GM21381 (cell line): ENCODE measurements around the gene MOSPD3.
A peak's percentile ranks its signal among the peaks of the same experiment; 100 is the strongest.
"Not testable (repeated sequence)": the region's sequence is repeated elsewhere in the genome, so short reads cannot be mapped to it uniquely, and the experiment has no call there.

Experiments
- ATAC-seq: cut with Tn5 transposase; IDR thresholded peaks from one replicate; pipeline ENCODE4 v1.9.1; 2021; ENCODE audit warnings: mild to moderate bottlenecking, moderate library complexity; ENCODE audit not compliant: unreplicated experiment

The MOSPD3 gene

DNA sequence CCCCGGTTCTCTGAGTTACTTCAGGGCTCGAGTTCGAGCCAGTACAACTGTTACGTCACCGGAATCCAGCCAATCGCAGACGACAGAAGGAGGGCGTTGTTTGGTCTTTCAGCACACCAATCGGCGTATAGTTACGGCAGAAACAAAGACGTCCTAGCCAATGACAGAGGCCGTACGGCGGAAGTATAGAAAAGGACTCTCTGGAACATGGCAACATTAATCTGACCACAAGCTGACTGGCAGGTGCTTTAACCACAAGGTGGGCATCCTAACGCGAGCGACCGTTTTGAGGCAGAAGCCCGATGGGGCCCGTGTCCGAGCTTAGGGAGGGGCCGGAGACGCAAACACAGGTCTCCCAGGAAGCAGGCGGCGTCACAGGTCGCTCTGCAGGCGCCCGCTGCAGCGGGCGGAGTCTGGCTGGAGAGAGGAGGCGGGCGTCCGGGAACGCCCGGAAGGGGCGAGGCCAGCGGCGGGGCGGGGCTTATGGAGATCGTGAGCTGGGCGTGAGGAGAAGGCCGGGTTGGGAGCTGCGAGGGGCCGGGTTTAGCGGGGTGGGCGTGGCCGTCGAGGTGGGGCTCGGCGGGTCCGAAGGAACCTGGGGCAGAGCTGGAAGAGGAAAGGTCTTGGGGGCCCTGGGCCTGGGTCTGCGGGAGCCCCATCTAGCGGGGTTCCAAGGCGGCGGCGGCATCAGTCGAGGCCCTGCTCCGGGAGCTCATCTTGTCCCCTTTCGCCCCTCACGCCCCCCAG, at the start of gene MOSPD3:
MOSPD3 (plus strand) TSS at position 558 of the 747 bp plus-strand sequence. CDS start 252 bp downstream, outside the sequence.
- ATAC-seq, result peak; percentile 89

DNA sequence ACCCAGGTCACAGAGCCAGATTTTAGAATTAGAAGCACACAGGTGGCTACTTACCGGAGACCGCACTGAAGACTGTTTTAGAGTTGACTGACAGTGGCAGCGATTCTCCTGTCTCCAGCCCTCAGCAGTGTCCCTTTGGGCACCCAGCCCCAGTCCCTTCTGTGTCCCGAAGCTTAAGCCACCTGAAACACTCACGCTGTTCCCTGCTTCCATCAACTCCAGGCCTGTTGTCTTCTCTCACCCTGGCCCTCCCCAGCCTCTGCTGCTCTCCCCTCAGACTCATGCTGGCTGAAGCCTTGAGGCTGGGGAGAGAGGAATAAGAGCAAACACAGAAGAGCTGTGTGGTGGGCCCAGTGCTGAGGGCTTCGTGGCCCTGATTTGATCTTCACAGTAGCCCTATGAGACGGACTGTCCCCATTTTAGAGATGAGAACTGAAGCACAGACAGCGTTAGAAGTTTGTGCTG, 49.2 kb upstream of the MOSPD3 start:
- no peak for ATAC-seq

DNA sequence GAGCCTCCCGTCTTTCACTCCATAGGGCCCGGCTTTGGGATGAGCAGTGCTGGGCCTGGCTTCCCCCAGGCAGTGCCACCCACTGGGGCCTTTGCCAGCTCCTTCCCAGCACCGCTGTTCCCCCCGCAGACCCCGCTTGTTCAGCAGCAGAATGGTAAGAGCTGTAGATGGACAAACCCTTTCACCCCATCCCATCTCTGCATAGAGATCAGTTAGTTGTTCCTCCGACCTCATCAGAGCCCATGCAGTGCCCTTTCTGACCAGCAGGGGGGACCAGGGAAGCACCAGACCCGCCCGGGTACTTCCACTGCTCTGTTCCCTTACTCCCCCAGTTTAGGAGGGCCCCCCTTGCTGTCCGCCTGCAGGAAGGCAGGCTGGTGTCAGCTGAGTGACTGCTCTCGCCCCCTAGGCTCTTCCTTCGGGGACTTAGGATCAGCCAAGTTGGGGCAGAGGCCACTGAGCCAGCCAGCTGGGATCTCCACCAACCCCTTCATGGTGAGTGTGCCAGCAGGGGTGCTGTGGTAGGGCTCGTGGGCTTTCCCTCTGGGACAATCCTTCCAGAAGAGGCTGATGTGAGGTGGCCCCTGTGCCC, 48.4 kb upstream of the MOSPD3 start:
- ATAC-seq, result no peak

DNA sequence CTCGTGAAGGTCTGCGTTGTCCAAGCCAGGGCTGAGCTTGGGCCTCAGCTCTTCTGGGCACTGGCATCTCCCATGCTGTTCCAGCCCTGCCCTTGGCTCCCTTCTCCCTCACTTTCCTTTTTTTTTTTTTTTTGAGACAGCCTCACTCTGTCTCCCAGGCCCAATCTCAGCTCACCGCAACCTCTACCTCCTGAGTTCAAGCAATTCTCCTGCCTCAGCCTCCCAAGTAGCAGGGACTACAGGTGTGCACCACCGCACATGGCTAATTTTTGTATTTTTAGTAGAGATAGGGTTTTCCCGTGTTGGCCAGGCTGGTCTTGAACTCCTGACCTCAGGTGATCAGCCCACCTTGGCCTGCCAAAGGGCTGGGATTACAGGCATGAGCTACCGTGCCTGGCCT, 47.9 kb upstream of the MOSPD3 start:
- ATAC-seq, result not testable (repeated sequence)

DNA sequence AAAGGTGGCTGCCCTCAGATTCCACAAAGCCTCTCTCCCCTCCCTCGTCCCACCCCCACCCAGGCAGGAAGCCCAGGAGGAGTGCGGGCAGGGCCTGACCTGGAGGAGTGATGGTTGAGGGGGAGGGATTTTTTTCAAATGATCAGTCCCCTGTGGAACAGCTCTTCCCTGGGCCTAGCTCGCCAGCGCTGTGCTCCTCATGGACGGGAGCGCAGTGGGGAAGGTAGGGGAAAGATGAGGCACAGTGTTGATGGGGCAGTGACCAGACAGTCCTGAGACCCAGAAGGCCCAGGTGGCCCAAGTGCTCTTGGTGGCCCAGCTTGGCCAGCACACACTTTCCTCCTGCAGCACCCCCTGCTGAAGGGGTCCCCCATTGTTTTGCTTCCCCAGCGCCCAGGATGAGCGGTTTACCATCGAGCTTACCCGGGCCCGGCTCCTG, 47.2 kb upstream of the MOSPD3 start:
- no peak for ATAC-seq

DNA sequence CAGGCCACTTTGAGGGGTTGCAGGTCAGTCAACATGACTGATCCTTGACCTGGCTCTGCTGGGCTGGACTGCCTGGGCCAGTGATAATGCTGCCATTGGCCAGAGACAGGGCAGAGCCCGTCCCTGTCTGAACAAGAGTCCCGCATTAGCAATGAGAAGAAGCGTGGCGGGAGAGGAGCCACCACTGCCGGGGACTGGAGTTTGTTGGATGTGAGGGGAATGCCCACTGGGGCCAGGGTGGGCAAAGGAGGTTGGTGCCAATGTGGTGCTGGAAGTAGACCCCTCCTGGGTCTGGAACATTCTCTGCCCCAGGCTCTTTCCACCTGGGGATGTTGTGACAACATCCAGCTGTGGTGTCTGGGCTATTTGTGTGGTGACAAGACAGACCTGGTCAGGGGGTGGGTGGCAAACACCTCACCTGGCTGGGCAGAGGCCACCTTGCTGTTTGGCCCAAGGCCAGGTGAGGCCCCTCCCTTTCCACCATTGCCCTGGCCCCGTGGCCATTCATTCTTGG, 46.3 kb upstream of the MOSPD3 start:
- no peak for ATAC-seq

GRCh38 chr7:100567031-100567730, 45.2 kb upstream of the MOSPD3 start:
- no peak for ATAC-seq

DNA sequence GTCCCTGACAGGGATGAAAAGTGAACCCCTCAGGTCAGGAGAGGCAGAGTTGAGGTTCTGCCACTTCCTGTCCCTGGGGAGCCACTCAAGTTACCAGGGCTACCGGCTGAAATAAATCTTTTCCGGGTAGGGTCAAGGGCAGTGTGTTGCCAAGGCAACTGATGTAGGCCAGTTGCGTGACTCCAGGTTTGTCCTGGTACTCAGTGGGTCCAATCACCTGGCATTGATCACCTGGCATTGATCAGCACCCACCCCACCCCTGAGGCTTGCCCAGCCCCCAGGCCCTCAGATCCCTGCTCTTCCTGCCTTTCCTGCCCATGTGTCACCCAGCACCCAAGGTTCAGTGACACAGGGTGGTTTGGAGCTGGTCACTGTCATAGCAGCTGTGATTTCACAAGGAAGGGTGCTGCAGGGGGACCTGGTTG, 44.6 kb upstream of the MOSPD3 start:
- no peak for ATAC-seq

- no peak for ATAC-seq
Observed at GRCh38 chr7:100568176-100568895, 44.0 kb upstream of the MOSPD3 start.

DNA sequence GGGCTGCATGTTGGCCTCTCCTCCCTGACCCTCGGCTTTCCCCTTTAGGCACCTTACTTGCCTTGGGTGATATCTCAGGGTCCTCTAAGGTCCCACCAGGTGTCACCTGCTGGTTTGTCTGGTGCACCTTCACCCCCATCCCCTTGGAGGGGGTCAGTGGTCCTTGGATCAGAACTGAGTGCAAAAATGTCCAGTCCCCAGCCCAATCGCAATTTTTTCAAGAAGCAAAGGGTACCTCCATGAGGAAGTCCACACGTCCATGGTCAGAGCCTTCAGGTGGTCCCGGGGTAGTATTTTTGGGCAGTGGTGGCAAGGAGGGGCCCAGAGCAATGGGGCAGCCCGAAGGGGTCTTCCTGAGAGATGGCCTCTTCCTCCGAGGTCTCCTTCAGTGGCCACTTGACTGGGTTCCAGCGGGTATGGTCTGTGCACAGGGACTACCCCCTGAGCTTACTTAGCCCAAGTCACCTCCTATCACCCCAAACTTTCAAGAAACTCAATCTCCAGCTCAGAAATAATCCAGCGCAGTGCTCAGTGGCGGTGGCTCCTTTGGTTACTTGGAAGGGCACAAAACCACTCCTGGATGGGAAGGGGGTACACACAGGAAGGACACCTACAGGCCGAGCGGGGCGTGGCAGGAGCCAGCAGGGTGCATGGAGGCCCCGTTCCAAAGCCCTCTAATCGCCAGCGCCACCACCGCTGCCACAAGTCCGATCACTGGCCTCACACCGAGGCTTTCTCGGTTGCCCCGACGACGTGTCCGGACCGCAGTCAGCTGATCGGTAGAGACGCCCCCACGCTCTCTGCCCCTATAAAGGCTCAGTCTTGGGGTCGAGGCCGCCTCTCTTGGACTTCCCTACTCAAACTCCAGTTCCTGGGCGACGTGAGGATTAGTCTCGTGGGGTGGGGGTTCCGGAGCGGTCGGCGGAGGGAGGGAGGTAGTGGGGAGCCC, 43.2 kb upstream of the MOSPD3 start:
- no peak for ATAC-seq

DNA sequence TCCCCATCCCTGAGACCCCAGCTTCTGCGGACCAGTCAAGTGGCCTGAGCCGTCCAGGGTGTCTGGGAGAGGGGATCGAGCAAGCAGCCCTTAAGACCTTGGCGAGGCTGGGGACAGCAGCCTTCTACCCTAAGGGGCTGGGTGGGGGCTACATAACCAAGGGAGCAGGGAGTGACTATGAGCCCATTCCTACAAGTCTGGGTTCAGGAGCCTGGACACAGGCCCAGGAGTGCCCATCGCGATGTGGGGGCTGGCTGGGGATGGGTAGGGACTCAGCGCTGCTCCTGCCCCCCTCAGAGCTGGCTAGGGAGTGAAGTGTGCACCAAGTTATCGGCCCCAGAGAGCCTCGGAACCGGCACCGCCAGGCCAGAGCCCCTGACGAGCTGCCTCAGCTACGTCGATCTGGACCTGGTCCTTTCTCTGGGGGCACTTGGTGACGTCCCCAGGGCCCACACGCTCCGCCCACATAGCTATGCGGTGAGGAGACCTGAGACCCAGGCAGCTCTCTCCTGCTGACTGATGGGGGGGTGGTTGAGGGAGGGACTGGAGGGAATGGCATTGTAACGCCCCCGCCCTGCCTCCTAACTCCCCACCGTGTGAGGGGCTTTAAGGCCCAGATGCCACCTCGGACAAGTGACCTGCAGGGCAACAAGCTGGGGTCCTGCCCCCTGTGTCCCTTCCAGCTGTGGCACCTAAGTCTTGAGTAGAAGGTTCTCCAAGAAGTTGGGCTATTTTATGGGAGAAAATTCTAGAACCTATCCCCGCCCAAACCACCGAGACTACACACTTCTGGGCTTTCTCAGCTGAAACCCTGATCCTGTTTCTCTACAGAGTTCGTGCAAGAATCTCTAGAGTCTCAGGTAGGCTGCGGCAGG, 41.1 kb upstream of the MOSPD3 start:
- ATAC-seq, result no peak

DNA sequence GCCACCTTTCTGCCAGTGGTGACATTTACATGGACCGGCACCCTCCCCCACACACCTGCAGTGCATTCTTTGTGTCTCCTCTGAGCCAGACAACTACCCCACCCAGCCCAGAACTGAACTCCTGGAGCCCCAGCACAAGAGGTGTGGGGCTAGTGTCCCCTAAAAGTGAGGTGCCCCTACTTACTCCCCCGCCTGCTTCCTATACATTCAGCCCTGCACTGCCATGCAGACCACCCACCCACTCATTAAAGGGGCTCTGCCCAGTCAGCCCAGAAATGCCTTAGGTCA, 40.6 kb upstream of the MOSPD3 start:
- ATAC-seq, result no peak

DNA sequence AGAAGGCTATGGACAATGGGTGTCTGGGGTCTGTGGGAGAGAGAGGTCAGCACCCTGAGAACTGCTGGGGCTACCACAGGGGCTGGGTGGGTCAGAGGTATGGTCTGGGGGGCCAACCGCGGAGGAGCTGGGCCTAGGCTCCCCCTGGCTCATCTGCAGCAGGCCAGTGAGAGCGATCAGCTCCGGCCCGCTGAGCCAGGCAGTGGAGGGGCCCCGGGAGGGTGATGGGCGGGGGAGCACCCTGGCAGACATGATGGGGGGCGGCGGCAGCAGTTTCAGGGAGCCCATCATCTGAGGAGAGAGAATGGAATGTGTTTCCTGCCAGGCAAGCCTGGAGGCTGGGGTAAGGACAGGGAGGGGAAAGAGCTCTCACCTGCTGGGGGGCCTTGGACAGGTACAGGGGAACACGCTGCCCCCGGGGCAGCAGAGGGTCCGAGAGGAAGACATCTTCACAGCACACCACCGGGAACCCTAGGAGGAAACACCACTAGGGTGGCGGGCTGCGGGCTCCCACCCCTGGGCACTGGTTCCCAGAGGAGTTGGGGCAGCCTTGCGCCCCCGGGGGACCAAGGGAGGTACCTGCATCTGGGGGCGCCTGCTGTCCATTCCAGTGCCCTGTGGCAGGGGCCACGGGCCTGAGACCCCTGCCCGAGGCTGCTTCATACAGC, 39.9 kb upstream of the MOSPD3 start:
- no peak for ATAC-seq

DNA sequence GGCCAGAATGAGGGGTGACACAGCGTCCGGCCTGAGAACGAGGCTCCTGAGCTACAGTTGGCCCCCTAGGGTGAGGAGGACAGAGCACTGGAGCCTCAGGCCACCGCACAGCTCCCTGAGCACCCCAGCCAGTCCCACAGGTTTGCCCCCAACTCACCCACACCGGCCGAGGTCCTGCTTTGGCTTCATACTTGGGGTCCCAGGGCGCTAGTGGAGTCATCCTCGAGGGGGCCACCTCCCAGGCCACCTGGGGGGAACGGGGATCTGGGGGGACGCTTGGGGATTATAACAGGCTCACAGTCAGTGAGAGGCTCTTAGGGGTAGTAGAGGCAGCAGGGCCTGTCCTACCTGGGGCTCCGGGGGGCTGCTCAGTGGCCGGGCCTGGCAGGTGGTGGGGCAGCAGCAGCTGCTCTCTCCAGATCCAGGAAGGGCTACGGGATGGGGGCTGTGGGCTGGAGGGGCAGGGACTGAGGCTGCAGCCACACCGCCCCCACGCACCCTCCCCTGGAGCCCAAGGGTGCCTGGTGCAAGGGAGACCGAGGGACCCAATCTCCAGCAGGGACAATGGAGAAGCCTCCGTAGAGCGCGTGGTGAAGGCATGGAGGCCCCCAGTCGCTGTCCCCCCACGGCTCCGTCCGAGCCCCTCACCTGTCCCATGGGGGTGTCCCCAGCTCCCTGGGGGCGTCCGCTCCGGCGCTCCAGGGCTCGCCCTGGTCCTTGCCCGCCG, 39.2 kb upstream of the MOSPD3 start:
- no peak for ATAC-seq

- ATAC-seq, result no peak
Observed at GRCh38 chr7:100573691-100574361, 38.5 kb upstream of the MOSPD3 start, which contains the start of gene SAP25. Gene SAP25, minus strand, starts transcription at chr7:100573900. Its CDS starts 158 bp downstream, at chr7:100573742.

DNA sequence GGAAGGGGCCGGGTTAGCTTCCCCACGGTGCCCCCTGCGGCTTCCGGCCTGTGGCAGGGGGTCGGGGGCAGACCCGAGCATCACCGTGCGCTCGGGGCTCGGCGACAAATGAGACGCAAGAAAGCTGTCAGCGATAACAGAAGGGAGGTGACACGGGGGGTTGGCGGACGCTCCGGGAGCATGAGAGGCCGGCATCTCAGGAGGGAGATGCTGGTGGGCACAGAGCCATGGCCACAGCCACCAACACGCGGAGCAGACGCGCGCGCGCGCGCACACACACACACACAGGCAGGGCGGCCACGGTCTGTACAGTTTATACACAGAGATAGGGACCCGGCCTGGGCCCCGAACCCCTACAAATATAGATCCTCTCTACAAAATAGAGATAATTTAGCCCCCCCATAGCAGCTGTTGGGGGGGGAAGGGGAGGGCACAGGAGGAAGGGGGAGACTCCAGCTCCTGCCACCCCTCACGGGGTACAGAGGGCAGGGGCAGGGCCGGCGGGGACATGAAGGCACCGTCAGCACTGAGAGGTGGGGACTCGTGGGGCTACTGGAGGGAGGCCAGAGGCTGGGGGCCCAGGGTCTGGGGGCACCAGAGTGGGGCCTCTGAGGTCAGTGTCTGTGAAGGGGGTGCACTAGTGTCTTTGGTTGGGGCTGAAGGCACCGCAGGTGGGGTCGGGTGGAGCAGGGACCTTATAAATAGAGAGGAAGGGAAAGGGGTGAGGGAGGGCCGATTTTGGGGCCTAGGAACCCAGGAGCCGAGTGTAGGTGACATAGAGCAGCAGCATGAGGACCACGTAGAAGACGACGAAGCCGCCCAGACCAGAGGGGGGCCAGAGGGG, 37.8 kb upstream of the MOSPD3 start:
- no peak for ATAC-seq
